Chondrocyte (in vitro differentiated cells): ENCODE data around the gene IGSF3. TPM values are rescaled to one million over a fixed set of nuclear protein-coding genes. Genes with fewer than 3 reads are reported as not detected.

Source experiments
- DNase-seq: peaks from one replicate; pipeline ENCODE4 v3.0.0; 2021; ENCODE audit warnings: mixed read lengths, low spot score
- H3K27ac Mint-ChIP-seq: one replicate; pipeline ENCODE4 v1.8.0; 2021; ENCODE audit warnings: mild to moderate bottlenecking, moderate library complexity, mixed read lengths; ENCODE audit not compliant: unreplicated experiment
- H3K27me3 Mint-ChIP-seq: 2 replicates; pipeline ENCODE4 v1.8.0; 2021; ENCODE audit warnings: low read depth, mixed read lengths
- H3K36me3 Mint-ChIP-seq: 2 replicates; pipeline ENCODE4 v1.8.0; 2021; ENCODE audit warnings: low read depth, mixed read lengths
- H3K4me1 Mint-ChIP-seq: 2 replicates; pipeline ENCODE4 v1.8.0; 2021; ENCODE audit warnings: low read depth, mild to moderate bottlenecking, mixed read lengths
- H3K4me3 Mint-ChIP-seq: one replicate; pipeline ENCODE4 v1.8.0; 2021; ENCODE audit warnings: mild to moderate bottlenecking, moderate library complexity, mixed read lengths; ENCODE audit not compliant: unreplicated experiment
- H3K9me3 Mint-ChIP-seq: 2 replicates; pipeline ENCODE4 v1.8.0; 2021; ENCODE audit warnings: low read depth, mixed read lengths
- CTCF ChIP-seq: fragments of 200-600 bp; sonication (generic); IDR thresholded peaks from 2 replicates; pipeline ENCODE4 v1.5.0; 2021; ENCODE audit warnings: antibody characterized with exemption, mild to moderate bottlenecking, moderate library complexity
- total RNA-seq: library from RNA; stranded (reverse); gene quantifications from 3 replicates; pipeline ENCODE4 v1.2.1, GENCODE V29; 2021

The IGSF3 gene
- total RNA-seq, 1 donor from 2014 or later: 20.5 TPM

- H3K9me3 Mint-ChIP-seq: peaks cover 3% of the 10 kb centered on the region
- H3K27me3 Mint-ChIP-seq: no peaks in the 10 kb centered on the region
- no peak for TF ChIP-seq CTCF
Observed at GRCh38 chr1:116711263-116711840, 43.8 kb upstream of the IGSF3 start.

GRCh38 chr1:116710420-116711262 is 43.1 kb upstream of the IGSF3 start:
- H3K36me3 Mint-ChIP-seq: no peaks in the 10 kb centered on the region
- peak overlapping the region; percentile 74 for H3K27ac Mint-ChIP-seq
- no peak for DNase-seq
- no peaks in the 10 kb centered on the region for H3K9me3 Mint-ChIP-seq
- peaks cover 30% of the 10 kb centered on the region for H3K4me1 Mint-ChIP-seq
- no peaks in the 10 kb centered on the region for H3K27me3 Mint-ChIP-seq
- no peak for TF ChIP-seq CTCF
- H3K4me3 Mint-ChIP-seq: no peak overlapping the region

More at GRCh38 chr1:116711263-116711840, 43.8 kb upstream of the IGSF3 start:
- peak overlapping the region; percentile 74 for H3K27ac Mint-ChIP-seq
- no peak overlapping the region for H3K4me3 Mint-ChIP-seq
- DNase-seq: no peak
- H3K36me3 Mint-ChIP-seq: no peaks in the 10 kb centered on the region
- H3K4me1 Mint-ChIP-seq: peaks cover 30% of the 10 kb centered on the region

GRCh38 chr1:116709666-116710167 is 42.2 kb upstream of the IGSF3 start:
- no peak overlapping the region for H3K27ac Mint-ChIP-seq
- no peak overlapping the region for H3K4me3 Mint-ChIP-seq
- H3K4me1 Mint-ChIP-seq: peaks cover 30% of the 10 kb centered on the region
- no peak for DNase-seq
- no peaks in the 10 kb centered on the region for H3K9me3 Mint-ChIP-seq
- H3K27me3 Mint-ChIP-seq: no peaks in the 10 kb centered on the region
- no peaks in the 10 kb centered on the region for H3K36me3 Mint-ChIP-seq
- no peak for TF ChIP-seq CTCF

- Mint-ChIP-seq H3K27me3 (no peaks in the 10 kb centered on the region), H3K27ac (no peak overlapping the region), H3K4me1 (peaks cover 30% of the 10 kb centered on the region), H3K9me3 (no peaks in the 10 kb centered on the region), H3K4me3 (no peak overlapping the region), H3K36me3 (no peaks in the 10 kb centered on the region)
- no peak for TF ChIP-seq CTCF
- no peak for DNase-seq
Observed at GRCh38 chr1:116708255-116708900, 40.8 kb upstream of the IGSF3 start.

- Mint-ChIP-seq H3K4me3 (no peak overlapping the region), H3K27me3 (no peaks in the 10 kb centered on the region), H3K4me1 (peaks cover 20% of the 10 kb centered on the region), H3K9me3 (no peaks in the 10 kb centered on the region), H3K27ac (no peak overlapping the region), H3K36me3 (no peaks in the 10 kb centered on the region)
- DNase-seq: no peak
- TF ChIP-seq CTCF: no peak
Observed at GRCh38 chr1:116706841-116707240, 39.3 kb upstream of the IGSF3 start.
